Thyroid gland (tissue), 4 donors: ENCODE results near the gene SOCS3. TPM values are rescaled to one million over a fixed set of nuclear protein-coding genes. Genes with fewer than 3 reads are reported as not detected.
A peak's percentile ranks its signal among the peaks of the same experiment; 100 is the strongest.

ENCODE experiments used
- DNase-seq, 2 donors: peaks; one replicate each; pipeline ENCODE4 v3.0.0-alpha.2; 2019
- H3K27ac ChIP-seq, 3 donors: fragments of 200-600 bp; sonication (generic); 1 replicate in 2 of 3; 2 replicates in 1 of 3; pipeline ENCODE4 v1.5.1; 2016 to 2019; ENCODE audit warnings: mild to moderate bottlenecking in 1 of 3, moderate library complexity in 1 of 3
- H3K27me3 ChIP-seq: fragments of 200-600 bp; sonication (generic); one replicate; pipeline ENCODE4 v1.5.1; 2019
- H3K36me3 ChIP-seq, 2 donors: fragments of 200-600 bp; sonication (generic); one replicate each; pipeline ENCODE4 v1.5.1; 2016 to 2019
- H3K4me1 ChIP-seq, 2 donors: fragments of 200-600 bp; sonication (generic); one replicate each; pipeline ENCODE4 v1.5.1; 2017 to 2019
- H3K4me3 ChIP-seq, 3 donors: fragments of 200-600 bp; sonication (generic); replicated peaks in 1 of 3; 1 replicate in 2 of 3; 2 replicates in 1 of 3; pipeline ENCODE4 v1.5.1; 2016; ENCODE audit warnings: mild to moderate bottlenecking in 1 of 3
- H3K9me3 ChIP-seq: fragments of 200-600 bp; sonication (generic); one replicate; pipeline ENCODE4 v1.5.1; 2017
- POLR2A ChIP-seq, 2 donors: fragments of 450-650 bp; IDR thresholded peaks; one replicate each; pipeline ENCODE4 v1.6.1; 2017; ENCODE audit warnings: antibody characterized with exemption in 2 of 2, mild to moderate bottlenecking in 2 of 2, moderate library complexity in 1 of 2
- WGBS, 2 donors: methylation state at CpG; one replicate each; pipeline ENCODE4 v1.1.5; 2017; 5-methylcytosine and 5-hydroxymethylcytosine counted together
- intact Hi-C: fragments of 100-400 bp; cut with DNase I; formaldehyde crosslinking; loops from one replicate; pipeline ENCODE4 v1.15.1; 2023
- total RNA-seq, 4 donors: library from RNA; depleted of rRNA; stranded (reverse); fragments of >200 nt; gene quantifications; one replicate each; pipeline ENCODE4 v1.2.3, GENCODE V29; 2016
- TF ChIP-seq, protein P1 (sequence below), 6 experiments: fragments of 200-600 bp in 3 of 6; fragments of 450-650 bp in 3 of 6; sonication (generic) in 3 of 6; IDR thresholded peaks; one replicate each; pipeline ENCODE4 v1.5.1; 2016 to 2019; ENCODE audit warnings: antibody characterized with exemption in 6 of 6, mild to moderate bottlenecking in 2 of 6, inconsistent platforms in 1 of 6, moderate library complexity in 1 of 6

Gene SOCS3
- total RNA-seq, 4 donors from 2014 or later: 9.2 to 110 (median 33.3) TPM

DNA sequence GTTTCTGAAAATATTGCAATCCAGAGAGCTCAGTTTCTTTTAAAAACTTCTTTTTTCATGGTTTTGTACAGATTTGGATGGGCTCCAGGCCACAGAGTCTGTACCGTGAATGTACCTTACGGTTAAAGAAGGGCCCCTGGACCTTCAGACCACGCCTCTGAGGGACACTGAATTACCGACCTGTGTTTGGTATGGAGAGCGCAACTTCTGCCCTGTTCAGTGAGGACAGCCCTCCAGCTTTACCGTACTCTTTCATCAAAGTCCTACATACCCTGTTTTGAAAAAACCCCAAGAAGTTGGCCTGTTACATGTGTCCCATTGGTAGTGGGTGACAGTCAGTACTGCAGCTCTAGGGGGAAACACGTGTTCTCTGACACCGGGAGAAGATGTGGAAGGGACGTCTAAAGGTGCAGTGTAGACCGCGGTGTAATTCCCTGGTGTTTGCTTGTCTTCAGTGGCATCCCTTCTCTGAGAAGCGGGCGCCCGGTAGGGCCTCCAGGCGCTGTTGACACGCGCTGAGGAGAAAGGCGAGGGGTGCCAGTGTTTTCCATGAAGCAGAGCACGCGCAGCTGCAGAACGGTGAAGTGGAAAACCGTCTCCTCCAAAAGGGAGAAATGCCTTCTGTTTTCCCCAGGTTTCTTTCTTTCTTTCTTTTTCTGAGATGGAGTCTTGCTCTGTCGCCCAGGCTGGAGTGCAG is 24.8 kb upstream of the SOCS3 start:
- no peaks in the 10 kb centered on the region for H3K27me3 ChIP-seq
- no peaks in the 10 kb centered on the region for H3K36me3 ChIP-seq
- DNase-seq: no peak
- intact Hi-C loops: no loop called here
- H3K9me3 ChIP-seq: no peaks in the 10 kb centered on the region
- WGBS, 2 donors: 86 to 89% methylated on average over 23 of the region's 23 CpGs
- TF ChIP-seq, protein P1, sequence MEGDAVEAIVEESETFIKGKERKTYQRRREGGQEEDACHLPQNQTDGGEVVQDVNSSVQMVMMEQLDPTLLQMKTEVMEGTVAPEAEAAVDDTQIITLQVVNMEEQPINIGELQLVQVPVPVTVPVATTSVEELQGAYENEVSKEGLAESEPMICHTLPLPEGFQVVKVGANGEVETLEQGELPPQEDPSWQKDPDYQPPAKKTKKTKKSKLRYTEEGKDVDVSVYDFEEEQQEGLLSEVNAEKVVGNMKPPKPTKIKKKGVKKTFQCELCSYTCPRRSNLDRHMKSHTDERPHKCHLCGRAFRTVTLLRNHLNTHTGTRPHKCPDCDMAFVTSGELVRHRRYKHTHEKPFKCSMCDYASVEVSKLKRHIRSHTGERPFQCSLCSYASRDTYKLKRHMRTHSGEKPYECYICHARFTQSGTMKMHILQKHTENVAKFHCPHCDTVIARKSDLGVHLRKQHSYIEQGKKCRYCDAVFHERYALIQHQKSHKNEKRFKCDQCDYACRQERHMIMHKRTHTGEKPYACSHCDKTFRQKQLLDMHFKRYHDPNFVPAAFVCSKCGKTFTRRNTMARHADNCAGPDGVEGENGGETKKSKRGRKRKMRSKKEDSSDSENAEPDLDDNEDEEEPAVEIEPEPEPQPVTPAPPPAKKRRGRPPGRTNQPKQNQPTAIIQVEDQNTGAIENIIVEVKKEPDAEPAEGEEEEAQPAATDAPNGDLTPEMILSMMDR (IDR thresholded peaks at IDR 0.05): no peak
- no peak for TF ChIP-seq POLR2A (IDR thresholded peaks at IDR 0.05)
- peak overlapping the region in 2 of 3 donors; percentile 71 to 88 for H3K27ac ChIP-seq
- no peak overlapping the region for H3K4me3 ChIP-seq
- H3K4me1 ChIP-seq: peaks cover 34 to 79% of the 10 kb centered on the region in 2 donors

GRCh38 chr17:78383725-78384471 is 24.0 kb upstream of the SOCS3 start:
- peak; percentile 36 to 55 for DNase-seq
- 62 to 75% methylated on average over 15 of the region's 15 CpGs for WGBS, 2 donors
- no peak overlapping the region for H3K4me3 ChIP-seq
- H3K9me3 ChIP-seq: no peaks in the 10 kb centered on the region
- intact Hi-C loops: no loop called here
- peaks cover 41 to 77% of the 10 kb centered on the region in 2 donors for H3K4me1 ChIP-seq
- no peaks in the 10 kb centered on the region for H3K36me3 ChIP-seq
- peak overlapping the region; percentile 3 to 88 (median 71) for H3K27ac ChIP-seq
- H3K27me3 ChIP-seq: no peaks in the 10 kb centered on the region
- TF ChIP-seq POLR2A (IDR thresholded peaks at IDR 0.05): no peak

DNA sequence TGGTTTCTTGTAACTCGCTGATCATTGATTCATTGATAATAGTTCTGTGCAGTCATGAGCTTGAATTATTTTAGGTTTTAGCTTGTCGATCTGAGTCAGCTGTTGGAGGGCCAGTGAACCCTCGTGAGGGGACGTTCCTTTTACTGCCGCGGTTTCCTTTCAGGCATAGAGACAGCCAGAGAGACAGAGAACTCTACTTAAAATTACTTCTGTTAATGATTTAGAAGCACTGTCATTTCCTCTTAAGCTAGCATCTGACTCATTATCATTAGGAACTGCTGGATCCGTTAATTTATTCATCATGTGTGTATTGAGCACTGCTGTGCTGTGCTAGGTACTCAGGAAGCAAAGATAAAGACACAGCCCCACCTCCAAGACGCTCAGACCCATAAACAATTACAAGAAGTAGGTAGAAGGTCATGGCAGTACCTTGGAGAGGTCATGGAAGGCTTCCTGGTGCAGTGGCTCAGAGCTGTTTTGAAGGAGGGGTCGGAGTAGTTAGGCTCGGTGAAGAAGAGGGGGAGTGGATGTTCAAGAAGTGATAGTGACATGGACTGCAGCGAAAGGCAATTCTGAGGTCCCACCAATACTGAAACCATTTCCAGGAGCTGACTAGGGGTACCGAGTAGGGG is 21.8 kb upstream of the SOCS3 start:
- WGBS, 2 donors: 69 to 73% methylated on average over 12 of the region's 12 CpGs
- no peaks in the 10 kb centered on the region for H3K9me3 ChIP-seq
- intact Hi-C loops: no loop called here
- H3K4me1 ChIP-seq: peaks cover 29 to 63% of the 10 kb centered on the region in 2 donors
- TF ChIP-seq, protein P1 (IDR thresholded peaks at IDR 0.05): no peak
- TF ChIP-seq POLR2A (IDR thresholded peaks at IDR 0.05): no peak
- no peaks in the 10 kb centered on the region for H3K36me3 ChIP-seq
- no peaks in the 10 kb centered on the region for H3K27me3 ChIP-seq
- DNase-seq: no peak
- peak overlapping the region in 2 of 3 donors; percentile 42 to 88 for H3K27ac ChIP-seq
- no peak overlapping the region for H3K4me3 ChIP-seq

GRCh38 chr17:78380370-78380769 is 20.5 kb upstream of the SOCS3 start:
- no peak for DNase-seq
- H3K27ac ChIP-seq: peak overlapping the region in 2 of 3 donors; percentile 42 to 88
- WGBS, 2 donors: 83 to 89% methylated on average over 5 of the region's 5 CpGs
- no peaks in the 10 kb centered on the region for H3K36me3 ChIP-seq
- no peaks in the 10 kb centered on the region for H3K27me3 ChIP-seq
- H3K4me3 ChIP-seq: no peak overlapping the region
- no peak for TF ChIP-seq POLR2A (IDR thresholded peaks at IDR 0.05)
- TF ChIP-seq, protein P1 (IDR thresholded peaks at IDR 0.05): no peak
- intact Hi-C loops: no loop called here
- no peaks in the 10 kb centered on the region for H3K9me3 ChIP-seq
- peaks cover 17 to 63% of the 10 kb centered on the region in 2 donors for H3K4me1 ChIP-seq

- intact Hi-C loops: no loop called here
- Histone ChIP-seq H3K36me3 (no peaks in the 10 kb centered on the region), H3K9me3 (no peaks in the 10 kb centered on the region), H3K4me1 (peaks cover 16 to 62% of the 10 kb centered on the region in 2 donors), H3K27me3 (no peaks in the 10 kb centered on the region), H3K4me3 (peak overlapping the region; percentile 83 to 99 (median 86)), H3K27ac (peak overlapping the region; percentile 80 to 86 (median 86))
- DNase-seq: peak in 1 of 2 donors; percentile 32
- TF ChIP-seq POLR2A (IDR thresholded peaks at IDR 0.05): no peak
- TF ChIP-seq, protein P1 (IDR thresholded peaks at IDR 0.05): no peak
- WGBS, 2 donors: 1 to 2% methylated on average over 7 of the region's 7 CpGs
These were observed 19.2 kb upstream of the SOCS3 start for GRCh38 chr17:78379131-78379491.
